SU-DHL-6 (cell line): ENCODE measurements around the gene ERBB4.

ENCODE experiments used
- H2AFZ ChIP-seq: fragments of 200-600 bp; sonication (generic); 2 replicates; pipeline ENCODE4 v1.6.1; 2014; ENCODE audit warnings: low read depth, mild to moderate bottlenecking, moderate library complexity, mixed read lengths, antibody characterized with exemption, low read length; ENCODE audit not compliant: severe bottlenecking
- H3F3A ChIP-seq: fragments of 200-600 bp; shearing (Covaris generic); 2 replicates; pipeline ENCODE4 v1.6.0; 2016; ENCODE audit warnings: antibody characterized with exemption, mild to moderate bottlenecking; ENCODE audit not compliant: insufficient read depth
- H3K27ac ChIP-seq: fragments of 200-600 bp; sonication (generic); 2 replicates; pipeline ENCODE4 v1.5.1; 2016; ENCODE audit warnings: low read depth, mild to moderate bottlenecking, low read length, moderate library complexity, mixed read lengths
- H3K27me3 ChIP-seq: fragments of 200-600 bp; sonication (generic), shearing (Covaris generic); 2 replicates; pipeline ENCODE4 v1.6.0; 2014; ENCODE audit warnings: mild to moderate bottlenecking, low read length
- H3K36me3 ChIP-seq: fragments of 200-600 bp; sonication (generic); 2 replicates; pipeline ENCODE4 v1.6.1; 2014; ENCODE audit warnings: mild to moderate bottlenecking, low read length, mixed read lengths
- H3K4me2 ChIP-seq: fragments of 300-600, 200-600 bp; shearing (Covaris generic), sonication (generic); 2 replicates; pipeline ENCODE4 v1.6.0; 2014; ENCODE audit warnings: low read length, low read depth, mild to moderate bottlenecking; ENCODE audit not compliant: poor library complexity, severe bottlenecking
- H3K4me3 ChIP-seq: fragments of 200-600 bp; sonication (generic); 2 replicates; pipeline ENCODE4 v1.5.1; 2014; ENCODE audit warnings: antibody characterized with exemption, low read length, mild to moderate bottlenecking, mixed read lengths; ENCODE audit not compliant: insufficient read depth, poor library complexity, severe bottlenecking
- H3K79me2 ChIP-seq: fragments of 200-600 bp; sonication (generic); 2 replicates; pipeline ENCODE4 v1.6.1; 2014; ENCODE audit warnings: mild to moderate bottlenecking, low read length, moderate library complexity; ENCODE audit not compliant: insufficient read depth
- H3K9ac ChIP-seq: fragments of 200-600 bp; sonication (generic); 2 replicates; pipeline ENCODE4 v1.7.0; 2014; ENCODE audit warnings: mild to moderate bottlenecking, low read length
- H3K9me2 ChIP-seq: fragments of 200-600 bp; sonication (generic); replicated peaks from 2 replicates; pipeline ENCODE4 v1.6.1; 2014; ENCODE audit warnings: low read length; ENCODE audit not compliant: insufficient read depth
- H3K9me3 ChIP-seq: fragments of 200-600 bp; sonication (generic); 2 replicates; pipeline ENCODE4 v1.6.1; 2014; ENCODE audit warnings: low read length, mixed read lengths; ENCODE audit not compliant: insufficient read depth
- H4K20me1 ChIP-seq: fragments of 200-600 bp; sonication (generic); 2 replicates; pipeline ENCODE4 v1.6.1; 2014; ENCODE audit warnings: low read depth, mild to moderate bottlenecking, antibody characterized with exemption, low read length, moderate library complexity, mixed read lengths
- CTCF ChIP-seq: fragments of 200-600 bp; sonication (generic); IDR thresholded peaks from one replicate; pipeline ENCODE4 v1.5.1; 2017; ENCODE audit warnings: antibody characterized with exemption, mild to moderate bottlenecking, low read length, moderate library complexity; ENCODE audit not compliant: insufficient read depth, poor library complexity, severe bottlenecking
- EZH2phosphoT487 ChIP-seq: fragments of 200-600 bp; sonication (generic), shearing (Covaris generic); conservative IDR thresholded peaks from 2 replicates; pipeline ENCODE4 v1.6.1; 2018; ENCODE audit warnings: mild to moderate bottlenecking, antibody characterized with exemption, low read length, moderate library complexity, mixed read lengths

The ERBB4 gene

GRCh38 chr2:212547716-212548454 is 9.3 kb upstream of the ERBB4 start:
- no peak overlapping the region for H2AFZ ChIP-seq
- TF ChIP-seq EZH2phosphoT487 = no peak
- no peak for TF ChIP-seq CTCF

GRCh38 chr2:212546669-212547068 is 8.1 kb upstream of the ERBB4 start:
- TF ChIP-seq CTCF (no peak), EZH2phosphoT487 (no peak)

More at GRCh38 chr2:212547716-212548454, 9.3 kb upstream of the ERBB4 start:
- Histone ChIP-seq H3K27me3 (no peaks in the 10 kb centered on the region), H3K4me3 (no peak overlapping the region), H3K9ac (no peak overlapping the region), H3K79me2 (no peaks in the 10 kb centered on the region), H3K9me2 (no peaks in the 10 kb centered on the region), H3K27ac (no peak overlapping the region), H4K20me1 (no peaks in the 10 kb centered on the region), H3K36me3 (no peaks in the 10 kb centered on the region), H3K4me2 (no peak overlapping the region), H3F3A (no peaks in the 10 kb centered on the region), H3K9me3 (no peaks in the 10 kb centered on the region)

GRCh38 chr2:212540341-212540740 is 1.7 kb upstream of the ERBB4 start:
- TF ChIP-seq CTCF (no peak), EZH2phosphoT487 (no peak)
- no peaks in the 10 kb centered on the region for H3K79me2 ChIP-seq
- no peaks in the 10 kb centered on the region for H3K27me3 ChIP-seq
- H3K27ac ChIP-seq = no peak overlapping the region
- no peak overlapping the region for H3K4me3 ChIP-seq
- no peaks in the 10 kb centered on the region for H3F3A ChIP-seq
- no peak overlapping the region for H2AFZ ChIP-seq
- no peaks in the 10 kb centered on the region for H3K9me2 ChIP-seq
- H3K9ac ChIP-seq = no peak overlapping the region
- no peaks in the 10 kb centered on the region for H3K36me3 ChIP-seq
- H4K20me1 ChIP-seq = no peaks in the 10 kb centered on the region
- no peaks in the 10 kb centered on the region for H3K9me3 ChIP-seq
- H3K4me2 ChIP-seq = no peak overlapping the region

More at GRCh38 chr2:212546669-212547068, 8.1 kb upstream of the ERBB4 start:
- Histone ChIP-seq H3K9ac (no peak overlapping the region), H3K9me3 (no peaks in the 10 kb centered on the region), H3K36me3 (no peaks in the 10 kb centered on the region), H3K27me3 (no peaks in the 10 kb centered on the region), H3K79me2 (no peaks in the 10 kb centered on the region), H2AFZ (no peak overlapping the region), H3K27ac (no peak overlapping the region), H3F3A (no peaks in the 10 kb centered on the region), H3K4me3 (no peak overlapping the region), H4K20me1 (no peaks in the 10 kb centered on the region), H3K9me2 (no peaks in the 10 kb centered on the region), H3K4me2 (no peak overlapping the region)
